GM21825 (cell line): ENCODE results near the gene GSTM3.
"Not testable (repeated sequence)": the region's sequence is repeated elsewhere in the genome, so short reads cannot be mapped to it uniquely, and the experiment has no call there.

Source experiments
- ATAC-seq: cut with Tn5 transposase; IDR thresholded peaks from one replicate; pipeline ENCODE4 v1.9.1; 2021; ENCODE audit warnings: mild to moderate bottlenecking, moderate library complexity; ENCODE audit not compliant: unreplicated experiment

The GSTM3 gene

DNA sequence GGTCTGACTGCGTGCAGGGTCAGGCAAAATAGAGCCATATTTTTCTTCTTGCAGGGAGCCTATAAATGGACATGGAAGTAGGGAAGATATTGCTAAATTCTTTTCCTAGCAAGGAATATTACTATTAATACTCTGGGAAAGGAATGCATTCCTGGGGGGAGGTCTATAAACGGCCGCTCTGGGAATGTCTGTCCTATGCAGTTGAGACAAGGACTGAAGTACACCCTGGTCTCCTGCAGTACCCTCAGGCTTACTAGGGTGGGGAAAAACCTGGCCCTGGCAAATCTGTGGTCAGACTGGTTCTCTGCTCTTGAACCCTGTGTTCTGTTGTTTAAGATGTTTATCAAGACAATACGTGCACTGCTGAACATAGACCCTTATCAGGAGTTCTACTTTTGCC lies 31.9 kb downstream of the GSTM3 start:
- ATAC-seq = not testable (repeated sequence)

DNA sequence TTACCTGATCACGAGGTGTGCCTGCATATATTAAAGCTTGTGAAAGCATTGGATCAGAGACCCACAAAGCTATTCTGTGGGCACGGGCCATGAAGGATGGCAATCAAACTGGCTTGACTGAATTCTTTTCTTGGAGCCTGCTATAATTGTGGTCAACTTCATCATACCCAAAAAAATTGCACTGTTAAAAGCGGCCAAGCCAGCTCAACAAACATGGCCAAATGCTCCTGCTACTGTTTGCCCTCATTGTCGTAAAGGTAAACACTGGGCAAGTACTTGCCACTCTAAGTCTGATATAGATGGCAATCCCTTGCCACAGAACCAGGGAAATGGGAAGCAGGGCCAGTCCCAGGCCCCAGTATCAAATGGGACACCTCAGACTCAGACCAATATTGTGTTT lies 35.4 kb downstream of the GSTM3 start:
- no peak for ATAC-seq

DNA sequence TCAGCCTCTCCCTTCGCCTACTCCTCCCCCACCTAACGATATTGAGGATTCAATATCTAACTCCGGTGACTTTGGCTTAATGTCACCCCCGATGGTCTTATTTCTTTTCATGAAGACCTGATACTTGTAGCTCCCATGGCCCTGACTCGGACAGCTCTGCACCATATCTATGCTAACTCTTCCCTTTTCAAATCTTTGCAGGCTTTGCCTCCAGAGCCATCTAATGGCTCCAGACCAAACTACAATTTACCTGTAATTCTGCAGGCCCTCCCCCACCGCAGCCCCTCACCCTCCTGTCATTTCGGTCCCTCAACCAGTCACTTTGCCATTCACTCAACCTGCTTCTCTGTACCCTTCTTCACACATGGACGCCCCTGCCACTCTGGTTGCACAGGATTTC lies 36.7 kb downstream of the GSTM3 start:
- no peak for ATAC-seq

DNA sequence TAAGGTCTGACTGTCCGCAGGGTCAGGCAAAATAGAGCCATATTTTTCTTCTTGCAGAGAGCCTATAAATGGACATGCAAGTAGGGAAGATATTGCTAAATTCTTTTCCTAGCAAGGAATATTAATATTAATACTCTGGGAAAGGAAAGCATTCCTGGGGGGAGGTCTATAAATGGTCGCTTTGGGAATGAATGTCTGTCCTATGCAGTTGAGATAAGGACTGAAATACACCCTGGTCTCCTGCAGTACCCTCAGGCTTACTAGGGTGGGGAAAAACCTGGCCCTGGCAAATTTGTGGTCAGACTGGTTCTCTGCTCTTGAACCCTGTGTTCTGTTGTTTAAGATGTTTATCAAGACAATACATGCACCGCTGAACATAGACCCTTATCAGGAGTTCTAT lies 37.9 kb downstream of the GSTM3 start:
- ATAC-seq = not testable (repeated sequence)

DNA sequence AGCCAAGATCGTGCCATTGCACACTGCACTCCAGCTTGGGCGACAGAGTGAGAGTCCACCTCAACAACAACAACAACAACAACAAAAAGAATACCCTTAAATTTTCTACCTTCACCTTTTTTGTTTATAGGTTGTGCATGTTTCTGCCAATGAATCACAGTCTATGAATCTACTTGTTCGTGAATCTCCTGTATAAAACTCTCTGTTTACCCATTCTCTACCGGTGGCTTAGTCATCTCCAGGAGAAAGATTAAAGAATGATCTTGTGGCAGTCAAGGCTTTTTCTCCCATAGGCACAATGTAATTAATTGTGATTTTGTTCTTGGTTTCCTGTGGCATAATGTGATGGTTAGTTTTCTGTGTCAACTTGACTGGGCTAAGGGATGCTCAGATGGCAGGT lies 43.0 kb downstream of the GSTM3 start:
- not testable (repeated sequence) for ATAC-seq

DNA sequence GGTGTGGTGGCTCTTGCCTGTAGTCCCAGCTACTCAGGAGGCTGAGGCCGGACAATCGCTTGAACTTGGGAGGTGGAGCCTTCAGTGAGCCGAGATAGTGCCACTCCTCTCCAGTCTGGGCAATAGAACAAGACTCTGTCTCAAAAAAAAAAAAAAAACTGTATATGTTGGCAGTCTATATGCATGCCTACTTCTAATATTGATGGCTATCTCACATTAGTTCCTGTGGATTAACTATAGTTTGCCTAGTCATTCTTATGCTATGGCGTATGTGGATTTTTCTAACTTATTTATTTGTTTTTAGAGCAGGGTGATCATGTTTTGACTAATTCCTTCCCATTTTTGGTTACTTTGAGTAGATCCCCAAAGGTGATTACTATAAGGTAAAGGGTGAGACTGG lies 43.8 kb downstream of the GSTM3 start:
- no peak for ATAC-seq

DNA sequence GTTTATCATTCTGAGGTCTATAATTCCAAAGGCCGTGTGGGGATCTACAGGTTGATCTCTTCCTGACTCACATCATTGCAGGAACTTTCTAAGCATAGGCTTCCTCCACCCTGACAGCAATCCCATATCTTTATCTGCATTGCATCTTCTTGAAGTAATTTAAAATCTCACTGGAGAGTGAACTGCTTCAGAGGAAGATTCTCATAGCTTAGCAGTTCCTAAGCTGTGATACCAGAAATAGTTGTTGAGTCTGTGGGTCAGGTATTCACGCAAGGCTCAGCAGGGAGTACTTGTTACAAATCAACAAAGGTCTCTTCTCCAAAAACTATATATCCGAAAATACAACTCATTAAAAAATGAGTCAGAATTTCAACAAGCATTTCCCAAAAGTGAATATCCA lies 45.7 kb downstream of the GSTM3 start:
- ATAC-seq = not testable (repeated sequence)

DNA sequence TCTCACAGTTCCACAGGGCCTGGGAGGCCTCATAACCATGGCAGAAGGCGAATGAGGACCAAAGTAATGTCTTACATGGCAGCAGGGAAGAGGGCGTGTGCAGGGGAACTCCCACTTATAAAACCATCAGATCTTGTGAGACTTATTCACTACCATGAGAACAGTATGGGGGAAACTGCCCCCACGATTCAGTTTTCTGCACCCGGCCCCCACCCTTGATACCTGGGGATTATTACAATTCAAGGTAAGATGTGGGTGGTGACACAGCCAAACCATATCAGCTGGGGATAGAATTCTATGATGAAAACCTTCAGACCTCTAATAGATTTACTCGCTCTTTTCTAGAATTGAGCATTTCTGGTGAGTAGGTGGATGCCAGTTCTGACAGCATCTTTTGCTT lies 46.4 kb downstream of the GSTM3 start:
- ATAC-seq = not testable (repeated sequence)

DNA sequence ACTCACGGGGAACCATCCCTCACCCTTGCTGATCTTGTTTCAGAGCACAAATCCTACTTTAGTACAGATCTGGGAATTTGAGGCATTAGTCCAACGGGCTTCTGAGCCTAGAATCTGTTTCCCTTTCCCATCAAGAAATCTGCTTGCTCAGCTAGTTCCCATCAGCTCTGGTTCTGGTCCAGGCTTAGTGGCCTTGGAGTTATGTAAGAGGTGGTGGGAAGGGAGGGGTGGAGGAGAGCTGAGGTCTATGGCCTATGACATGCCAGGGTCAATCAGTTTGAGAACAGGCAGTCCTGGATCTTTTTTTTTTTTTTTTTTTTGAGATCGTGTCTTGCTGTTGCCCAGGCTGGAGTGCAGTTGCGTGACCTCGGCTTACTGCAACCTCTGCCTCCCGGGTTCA lies 49.1 kb downstream of the GSTM3 start:
- no peak for ATAC-seq

DNA sequence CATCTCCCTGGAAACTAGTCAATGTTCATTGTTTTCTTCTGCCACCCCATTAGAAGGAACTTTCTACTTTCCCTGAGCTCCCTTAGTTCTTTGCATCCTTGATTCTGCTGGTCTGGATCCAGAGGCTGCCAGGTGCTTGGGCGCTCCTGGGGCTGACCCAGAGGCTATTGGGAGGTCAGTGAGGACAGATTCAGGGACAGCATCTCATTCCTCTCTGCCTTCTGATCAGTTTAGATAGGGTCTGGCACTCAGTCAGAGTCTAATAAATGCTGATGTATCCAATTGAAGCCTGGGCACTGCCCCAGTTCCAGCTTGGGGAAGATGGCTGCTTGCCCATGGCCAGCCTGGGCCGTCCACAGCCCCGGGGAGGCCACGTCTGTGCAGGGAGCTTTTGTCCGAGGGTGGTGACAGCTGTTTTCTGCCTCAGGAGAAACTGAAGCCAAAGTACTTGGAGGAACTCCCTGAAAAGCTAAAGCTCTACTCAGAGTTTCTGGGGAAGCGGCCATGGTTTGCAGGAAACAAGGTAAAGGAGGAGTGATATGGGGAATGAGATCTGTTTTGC lies 50.9 kb downstream of the GSTM3 start:
- ATAC-seq = no peak

DNA sequence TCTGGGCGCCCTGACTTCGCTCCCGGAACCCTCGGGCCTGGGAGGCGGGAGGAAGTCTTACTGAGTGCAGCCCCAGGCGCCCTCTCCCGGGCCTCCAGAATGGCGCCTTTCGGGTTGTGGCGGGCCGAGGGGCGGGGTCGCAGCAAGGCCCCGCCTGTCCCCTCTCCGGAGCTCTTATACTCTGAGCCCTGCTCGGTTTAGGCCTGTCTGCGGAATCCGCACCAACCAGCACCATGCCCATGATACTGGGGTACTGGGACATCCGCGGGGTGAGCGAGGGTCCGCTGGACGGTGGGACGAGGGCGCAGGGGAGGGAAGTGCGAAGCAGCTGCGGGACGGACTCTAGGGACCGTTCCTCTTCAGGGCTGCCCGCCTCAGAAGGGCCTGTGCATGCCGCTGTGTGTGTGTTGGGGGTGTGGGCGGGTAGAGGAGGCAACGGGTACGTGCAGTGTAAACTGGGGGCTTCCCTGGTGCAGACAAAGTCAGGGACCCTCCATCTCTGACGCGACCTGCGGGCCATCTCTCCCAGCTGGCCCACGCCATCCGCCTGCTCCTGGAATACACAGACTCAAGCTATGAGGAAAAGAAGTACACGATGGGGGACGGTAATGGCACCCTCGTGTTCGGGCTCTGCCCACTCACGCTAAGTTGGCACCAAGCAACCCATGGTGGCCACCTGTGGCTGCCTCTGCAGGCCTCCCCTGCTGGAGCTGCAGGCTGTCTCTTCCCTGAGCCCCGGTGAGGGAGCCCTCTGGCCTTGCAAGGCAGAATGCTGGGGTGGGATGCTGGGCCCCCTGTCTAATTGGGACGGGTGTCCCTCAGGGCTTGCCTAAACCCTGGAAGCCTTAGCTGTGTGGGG lies 53.0 kb downstream of the GSTM3 start, which contains the start of gene GSTM1:
GSTM1 (plus strand) TSS at position 177 of the 859 bp plus-strand sequence; CDS start at position 234, 57 bp downstream.
- peak; percentile 98 for ATAC-seq

DNA sequence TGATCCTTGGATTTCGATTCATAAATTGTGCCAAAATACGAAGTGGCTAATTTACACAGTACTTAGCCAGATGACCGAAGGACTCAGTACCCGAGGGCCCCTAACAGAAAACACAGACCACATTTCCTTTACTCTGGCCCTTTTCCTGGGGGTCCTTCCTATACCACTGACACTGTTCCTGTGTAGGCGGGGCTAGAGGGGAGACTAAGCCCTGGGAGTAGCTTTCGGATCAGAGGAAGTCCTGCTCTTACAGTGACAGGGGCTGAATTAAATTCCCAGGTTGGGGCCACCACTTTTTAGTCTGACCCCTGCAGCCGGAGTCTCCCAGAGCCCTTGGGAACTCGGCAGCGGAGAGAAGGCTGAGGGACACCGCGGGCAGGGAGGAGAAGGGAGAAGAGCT lies 53.7 kb downstream of the GSTM3 start:
- peak; percentile 9 for ATAC-seq

DNA sequence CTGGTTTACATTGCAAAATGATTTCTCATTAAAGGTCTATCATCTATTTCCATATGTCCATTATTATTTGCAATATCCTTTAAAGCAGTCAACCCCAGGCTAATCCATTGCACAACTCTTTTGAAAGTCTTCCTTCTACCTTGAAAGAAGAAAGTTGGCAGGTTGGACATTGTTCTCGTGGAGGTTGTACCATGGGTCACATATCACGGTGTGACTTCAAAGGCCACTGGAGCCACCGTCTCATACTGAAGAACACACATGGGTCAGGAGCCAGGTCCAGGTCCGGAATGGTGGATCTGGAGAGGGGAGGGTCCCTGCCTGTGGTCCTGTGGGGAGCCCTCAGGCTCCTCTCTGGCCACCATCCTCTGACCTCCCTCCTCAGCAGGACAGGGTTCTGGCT lies 54.9 kb downstream of the GSTM3 start:
- ATAC-seq = not testable (repeated sequence)

DNA sequence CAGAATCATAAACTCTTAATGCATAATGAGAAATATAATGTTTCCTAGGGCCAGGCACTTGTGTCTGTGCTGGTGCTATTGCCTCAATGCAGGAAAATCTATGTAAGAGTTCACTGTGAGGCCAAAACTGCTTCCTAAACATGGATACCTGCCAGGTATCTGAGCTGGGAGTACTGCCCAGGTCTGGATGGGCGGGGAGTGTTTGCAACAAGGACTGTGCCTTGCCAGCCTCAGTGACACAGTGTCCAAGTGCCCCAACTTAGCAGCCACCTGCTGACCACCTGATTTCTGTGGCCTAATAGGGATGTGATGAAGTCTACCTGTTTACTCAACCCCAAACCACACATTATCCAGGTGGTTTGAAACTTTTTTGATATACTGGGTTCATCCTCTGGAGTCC lies 55.4 kb downstream of the GSTM3 start:
- not testable (repeated sequence) for ATAC-seq

DNA sequence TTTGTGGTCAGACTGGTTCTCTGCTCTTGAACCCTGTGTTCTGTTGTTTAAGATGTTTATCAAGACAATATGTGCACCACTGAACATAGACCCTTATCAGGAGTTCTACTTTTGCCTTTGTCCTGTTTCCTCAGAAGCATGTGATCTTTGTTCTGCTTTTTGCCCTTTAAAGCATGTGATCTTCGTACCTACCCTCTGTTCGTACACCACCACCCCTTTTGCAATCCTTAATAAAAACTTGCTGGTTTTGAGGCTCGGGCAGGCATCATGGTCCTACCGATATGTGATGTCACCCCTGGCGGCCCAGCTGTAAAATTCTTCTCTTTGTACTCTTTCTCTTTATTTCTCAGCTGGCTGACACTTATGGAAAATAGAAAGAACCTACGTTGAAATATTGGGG lies 56.1 kb downstream of the GSTM3 start:
- not testable (repeated sequence) for ATAC-seq
